Globus pallidus (tissue), 1 donor: ENCODE results near the gene OR5P2.
"Not testable (repeated sequence)": the region's sequence is repeated elsewhere in the genome, so short reads cannot be mapped to it uniquely, and the experiment has no call there.

Experiments
- DNase-seq: peaks from one replicate; pipeline ENCODE4 v3.0.0-alpha.2; 2015; ENCODE audit warnings: low spot score

The OR5P2 gene, protein sequence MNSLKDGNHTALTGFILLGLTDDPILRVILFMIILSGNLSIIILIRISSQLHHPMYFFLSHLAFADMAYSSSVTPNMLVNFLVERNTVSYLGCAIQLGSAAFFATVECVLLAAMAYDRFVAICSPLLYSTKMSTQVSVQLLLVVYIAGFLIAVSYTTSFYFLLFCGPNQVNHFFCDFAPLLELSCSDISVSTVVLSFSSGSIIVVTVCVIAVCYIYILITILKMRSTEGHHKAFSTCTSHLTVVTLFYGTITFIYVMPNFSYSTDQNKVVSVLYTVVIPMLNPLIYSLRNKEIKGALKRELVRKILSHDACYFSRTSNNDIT

DNA sequence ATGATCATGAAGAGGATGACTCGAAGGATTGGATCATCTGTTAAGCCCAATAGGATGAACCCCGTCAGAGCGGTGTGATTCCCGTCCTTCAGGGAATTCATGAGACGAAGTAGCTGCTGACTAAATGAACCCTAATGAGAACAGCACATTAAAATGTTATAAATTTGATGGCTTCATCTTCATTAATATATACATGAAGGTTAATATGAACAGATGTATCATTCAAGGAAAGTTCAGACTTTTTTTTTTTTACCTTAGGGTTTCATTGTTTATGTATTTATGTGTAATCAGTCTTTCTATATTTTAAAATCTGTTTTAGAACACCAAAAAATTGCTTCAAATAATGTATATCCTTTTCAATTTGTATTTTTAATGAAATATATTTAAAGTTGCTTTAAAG, at the start of gene OR5P2:
TSS of gene OR5P2 (minus strand) at position 101 of the 400 bp plus-strand sequence. CDS start at position 101, 0 bp downstream.
- no peak for DNase-seq

DNA sequence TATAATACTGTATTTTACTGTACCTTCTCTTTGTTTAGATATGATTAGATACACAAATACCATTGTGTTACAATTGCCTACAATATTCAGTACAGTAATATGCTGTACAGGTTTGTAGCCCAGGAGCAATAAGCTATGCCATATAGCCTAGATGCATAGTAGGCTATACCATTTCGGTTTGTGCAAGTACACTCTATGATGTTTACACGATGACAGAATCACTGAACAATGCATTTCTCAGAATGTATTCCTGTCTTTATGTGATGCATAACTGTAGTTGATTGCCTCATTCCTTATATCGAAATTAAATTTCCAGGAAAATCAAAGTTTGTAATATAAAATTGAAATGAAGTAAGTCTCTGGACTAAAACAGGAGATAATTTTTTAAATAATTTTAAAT, 49.3 kb upstream of the OR5P2 start:
- no peak for DNase-seq

DNA sequence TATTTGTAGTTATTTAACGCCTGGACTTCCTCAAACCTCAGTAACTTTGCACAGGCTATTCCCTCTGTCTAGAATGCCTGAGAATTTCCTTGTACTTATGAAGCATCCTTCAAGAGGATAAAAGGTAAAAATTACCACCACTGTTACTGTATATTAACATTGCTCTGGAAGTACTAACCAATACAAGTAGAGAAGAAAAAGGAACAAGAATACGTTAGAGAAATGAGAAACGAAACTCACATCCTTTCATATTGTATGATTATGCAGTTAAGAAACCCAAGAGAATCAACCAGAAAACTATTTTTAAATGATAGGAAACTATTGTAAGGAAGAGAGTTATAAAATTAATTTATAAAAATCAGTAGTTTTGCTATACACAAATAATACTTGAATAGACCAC, 48.2 kb upstream of the OR5P2 start:
- no peak for DNase-seq

DNA sequence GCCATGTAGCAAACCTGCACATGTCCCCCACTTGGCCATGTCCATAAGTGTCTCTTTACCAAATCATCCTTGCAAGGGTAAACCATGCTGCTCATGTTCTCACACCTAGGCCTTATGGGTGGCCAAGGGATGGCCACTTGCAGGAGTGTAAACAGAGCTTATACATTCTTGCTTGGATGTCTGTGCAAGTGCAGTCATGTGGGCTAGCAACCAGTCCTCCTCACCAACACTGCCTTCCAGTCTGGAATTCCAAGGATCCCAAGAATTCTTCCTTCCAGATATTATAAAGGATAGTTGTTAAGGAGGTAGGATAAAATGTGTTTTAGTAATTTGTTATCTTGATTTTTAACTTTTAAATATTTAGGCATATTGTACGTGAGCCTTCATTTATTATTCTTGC, 47.8 kb upstream of the OR5P2 start:
- no peak for DNase-seq

DNA sequence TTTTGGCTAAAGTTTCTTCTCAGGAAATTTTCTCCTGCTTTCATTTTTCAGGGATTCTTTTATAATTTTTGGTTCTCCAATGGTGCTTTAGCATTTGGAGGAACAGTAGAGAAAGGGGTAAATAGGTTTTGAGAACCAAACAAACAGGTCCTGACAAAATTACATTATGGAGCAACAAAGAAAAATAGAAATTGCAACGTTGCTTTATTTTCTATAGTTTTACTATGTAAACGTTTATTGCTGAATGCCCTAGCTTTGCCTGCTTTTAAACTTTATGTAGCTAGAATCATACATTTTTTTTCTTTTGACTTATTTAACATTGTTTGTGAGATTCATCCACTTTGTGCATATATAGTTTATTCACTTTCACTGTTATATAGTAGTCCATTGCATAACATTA, 43.8 kb upstream of the OR5P2 start:
- no peak for DNase-seq

DNA sequence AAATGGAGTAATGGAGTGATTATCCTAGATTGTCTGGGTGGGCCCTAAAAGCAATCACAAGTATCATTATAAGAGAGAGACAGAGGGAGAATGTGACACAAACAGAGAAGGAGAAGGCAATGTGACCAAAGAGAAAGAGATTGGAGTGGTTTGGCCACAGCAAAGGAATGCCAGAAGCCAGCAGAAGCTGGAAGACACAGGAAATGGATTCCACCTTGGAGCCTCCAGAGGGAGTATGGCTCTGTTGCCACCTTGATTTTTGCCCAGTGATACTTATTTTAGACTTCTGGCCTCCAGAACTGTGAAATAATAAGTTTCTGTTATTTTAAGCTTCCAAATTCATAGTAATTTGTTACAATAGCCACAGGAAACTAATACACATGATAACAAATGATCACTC, 36.8 kb upstream of the OR5P2 start:
- no peak for DNase-seq

DNA sequence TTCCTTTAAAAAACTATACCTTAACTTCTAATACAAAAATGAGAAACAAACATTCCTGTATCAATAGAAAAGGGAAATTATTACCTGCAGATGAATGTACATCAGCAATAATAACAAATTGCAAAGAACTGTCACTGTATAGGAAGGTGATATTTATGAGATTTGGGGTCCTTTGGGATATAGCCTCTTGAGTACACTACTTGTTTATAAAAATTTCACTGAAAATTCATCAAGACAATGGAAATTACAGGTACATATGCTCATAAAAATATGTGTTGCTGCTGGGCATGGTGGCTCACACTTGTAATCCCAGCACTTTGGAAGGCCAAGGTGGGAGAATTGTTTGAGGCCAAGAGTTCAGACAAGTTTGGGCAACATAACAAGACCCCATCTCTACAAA, 34.0 kb upstream of the OR5P2 start, which contains the start of gene OR5P3:
TSS of gene OR5P3 (minus strand) at position 101 of the 400 bp plus-strand sequence.
- DNase-seq: no peak

DNA sequence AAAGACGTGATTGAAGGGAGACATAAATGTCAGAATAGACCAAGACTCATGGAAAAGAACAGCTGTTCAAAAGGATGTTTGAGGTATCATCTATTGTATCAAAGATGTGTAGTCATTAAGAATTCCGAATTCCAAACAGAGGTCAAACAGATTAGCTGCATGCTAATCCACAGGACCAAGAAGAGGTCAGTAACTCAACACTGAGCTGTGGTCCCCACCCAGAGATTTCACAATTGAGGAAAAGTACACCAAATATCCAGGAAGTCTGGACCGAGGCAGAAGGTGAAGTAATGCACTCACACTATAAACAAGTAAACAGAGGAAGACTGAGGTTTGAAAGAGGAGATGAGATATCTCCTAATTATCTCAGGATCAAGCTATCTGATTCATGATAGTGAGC, 29.6 kb upstream of the OR5P2 start:
- DNase-seq: no peak

DNA sequence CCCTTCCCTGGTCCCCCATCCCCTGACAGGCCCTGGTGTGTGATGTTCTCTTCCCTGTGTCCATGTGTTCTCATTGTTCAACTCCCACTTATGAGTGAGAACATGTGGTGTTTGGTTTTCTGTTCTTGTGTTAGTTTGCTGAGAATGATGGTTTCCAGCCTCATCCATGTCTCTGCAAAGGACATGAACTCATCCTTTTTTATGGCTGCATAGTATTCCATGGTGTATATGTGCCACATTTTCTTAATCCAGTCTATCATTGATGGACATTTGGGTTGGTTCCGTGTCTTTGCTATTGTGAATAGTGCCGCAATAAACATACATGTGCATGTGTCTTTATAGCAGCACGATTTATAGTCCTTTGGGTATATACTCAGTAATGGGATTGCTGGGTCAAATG, 23.7 kb upstream of the OR5P2 start:
- not testable (repeated sequence) for DNase-seq

DNA sequence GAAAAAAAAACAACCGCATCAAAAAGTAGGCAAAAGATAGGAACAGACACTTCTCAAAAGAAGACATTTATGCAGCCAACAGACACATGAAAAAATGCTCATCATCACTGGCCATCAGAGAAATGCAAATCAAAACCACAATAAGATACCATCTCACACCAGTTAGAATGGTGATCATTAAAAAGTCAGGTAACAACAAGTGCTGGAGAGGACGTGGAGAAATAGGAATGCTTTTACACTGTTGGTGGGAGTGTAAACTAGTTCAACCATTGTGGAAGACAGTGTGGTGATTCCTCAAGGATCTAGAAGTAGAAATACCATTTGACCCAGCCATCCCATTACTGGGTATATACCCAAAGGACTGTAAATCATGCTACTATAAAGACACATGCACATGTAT, 18.2 kb upstream of the OR5P2 start:
- not testable (repeated sequence) for DNase-seq

DNA sequence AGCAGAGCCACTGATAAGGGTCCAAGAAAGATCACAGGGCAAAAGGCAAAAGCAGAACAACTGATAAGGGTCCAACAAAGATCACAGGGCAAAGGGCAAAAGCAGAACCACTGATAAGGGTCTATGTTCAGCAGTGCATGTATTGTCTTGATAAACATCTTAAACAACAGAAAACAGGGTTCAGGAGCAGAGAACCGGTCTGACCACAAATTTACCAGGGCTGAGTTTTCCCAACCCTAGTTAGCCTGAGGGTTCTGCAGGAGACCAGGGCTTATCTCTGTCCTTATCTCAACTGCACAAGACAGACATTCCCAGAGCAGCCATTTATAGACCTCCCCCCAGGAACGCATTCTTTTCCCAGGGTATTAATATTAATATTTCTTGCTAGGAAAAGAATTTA, 13.6 kb upstream of the OR5P2 start:
- not testable (repeated sequence) for DNase-seq

DNA sequence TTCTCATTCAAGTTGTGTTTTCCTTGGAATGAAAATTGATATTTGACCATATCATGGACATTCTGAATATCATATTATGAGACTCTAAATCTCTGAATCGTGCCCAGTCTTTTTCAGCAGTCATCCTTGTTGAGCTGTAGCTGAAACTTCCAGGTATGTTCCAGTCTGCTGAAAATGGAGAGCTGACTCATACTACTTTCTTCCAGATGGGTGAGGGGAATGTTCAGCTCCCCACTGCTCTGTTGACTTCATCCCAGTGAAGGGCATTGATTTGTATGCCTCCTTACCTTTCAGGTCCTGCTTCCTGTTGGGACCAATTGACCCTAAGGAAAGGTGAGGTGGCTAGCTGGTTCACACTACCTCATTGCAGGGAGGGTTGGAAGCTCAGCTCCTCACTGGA, 3.5 kb downstream of the OR5P2 start:
- no peak for DNase-seq

DNA sequence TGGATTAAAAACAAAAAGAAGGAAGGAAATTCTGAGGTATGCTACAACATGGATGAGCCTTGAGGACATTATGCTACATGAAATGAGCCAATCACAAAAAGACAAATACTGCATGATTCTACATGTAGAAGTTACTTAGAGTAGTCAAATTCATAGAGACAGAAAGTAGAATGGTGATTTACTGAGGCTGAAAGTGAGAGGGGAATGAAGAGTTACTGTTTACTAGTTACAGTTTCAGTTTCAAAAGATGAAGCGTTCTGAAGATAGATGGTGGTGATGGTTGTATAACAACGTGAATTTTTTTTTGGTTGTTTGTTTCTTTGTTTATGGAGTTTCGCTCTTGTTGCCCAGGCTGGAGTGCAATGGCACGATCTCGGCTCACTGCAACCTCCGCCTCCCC, 9.5 kb downstream of the OR5P2 start:
- no peak for DNase-seq

DNA sequence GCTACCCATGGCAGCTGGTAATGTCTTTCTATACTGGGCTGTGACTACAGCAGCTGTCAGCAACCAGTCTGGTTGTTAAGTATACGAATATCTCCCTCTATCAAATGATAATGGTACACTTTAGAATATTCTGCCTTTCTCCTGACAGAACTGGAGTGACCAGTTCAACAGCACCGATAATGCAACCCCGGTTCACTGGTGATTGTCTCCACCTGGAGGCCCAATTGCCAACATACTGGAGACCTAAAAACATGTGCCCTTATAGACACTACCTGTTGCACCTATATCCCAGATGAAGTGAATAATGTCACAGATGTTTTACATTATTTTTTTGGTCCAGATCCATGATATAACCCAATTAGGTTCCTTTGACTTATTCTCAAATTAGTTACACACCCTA, 21.1 kb downstream of the OR5P2 start:
- no peak for DNase-seq

DNA sequence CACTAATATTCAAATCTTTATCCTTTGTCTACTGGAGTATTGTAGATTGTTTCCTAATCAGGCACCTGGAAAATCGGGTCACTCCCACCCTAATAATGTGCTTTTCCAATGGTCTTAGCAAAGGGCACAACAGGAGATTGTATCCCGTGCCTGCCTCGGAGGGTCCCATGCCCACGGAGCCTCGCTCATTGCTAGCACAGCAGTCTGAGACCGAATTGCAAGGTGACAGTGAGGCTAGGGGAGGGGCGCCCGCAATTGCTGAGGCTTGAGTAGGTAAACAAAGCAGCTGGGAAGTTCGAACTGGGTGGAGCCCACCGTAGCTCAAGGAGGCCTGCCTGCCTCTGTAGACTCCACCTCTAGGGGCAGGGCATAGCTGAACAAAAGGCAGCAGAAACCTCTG, 32.4 kb downstream of the OR5P2 start:
- DNase-seq: not testable (repeated sequence)

DNA sequence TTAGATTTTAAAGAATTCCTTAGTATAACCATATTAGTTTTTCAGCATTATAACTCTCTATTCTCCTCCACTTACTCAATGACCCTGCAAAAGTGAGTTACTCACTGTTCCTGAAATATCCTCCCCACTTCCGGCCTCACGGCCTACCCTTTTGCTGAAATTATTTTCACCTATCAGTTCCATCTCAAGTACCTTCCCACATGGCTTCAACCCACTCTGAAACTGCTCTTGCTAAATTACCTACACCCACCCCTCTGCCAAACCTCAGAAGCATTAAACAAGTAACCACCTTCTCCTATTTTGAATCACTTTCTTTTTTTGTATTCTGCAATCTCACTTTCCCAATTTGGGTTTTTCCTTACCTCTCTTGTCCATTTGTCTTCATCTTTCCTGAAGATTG, 37.7 kb downstream of the OR5P2 start:
- no peak for DNase-seq

DNA sequence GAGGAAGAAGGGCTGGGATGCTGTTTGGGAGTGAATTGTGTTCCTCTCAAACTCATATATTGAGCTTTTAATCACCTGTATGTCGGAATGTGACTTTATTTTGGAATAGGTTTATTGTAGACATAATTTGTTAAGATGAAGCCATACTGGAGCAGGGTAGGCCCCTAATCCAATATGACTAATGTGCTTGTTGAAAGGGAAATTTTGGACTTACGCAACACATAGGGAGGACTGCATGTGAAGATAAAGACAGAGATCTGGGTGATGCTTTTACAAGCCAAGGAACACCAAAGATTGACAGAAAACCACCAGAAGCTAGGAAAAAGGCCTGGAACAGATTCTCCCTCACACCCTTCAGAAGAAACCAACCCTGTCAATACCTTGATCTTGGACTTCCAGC, 47.3 kb downstream of the OR5P2 start:
- DNase-seq: no peak
